ENCODE data around the gene STAT5A.

- TF ChIP-seq POLR2AphosphoS5 (IDR thresholded peaks at IDR 0.05; ENCODE audit: low read depth, low read length) (no peak), ELF1 (IDR thresholded peaks at IDR 0.05; ENCODE audit: borderline replicate concordance, low read depth) (no peak)
Measured at GRCh38 chr17:42347198-42347597, 58.9 kb downstream of the STAT5A start.
